Vagina (tissue), 2 donors: ENCODE data around the gene HCFC1. TPM values are rescaled to one million over a fixed set of nuclear protein-coding genes. Genes with fewer than 3 reads are reported as not detected.

Source experiments
- DNase-seq, 2 donors: peaks; one replicate each; pipeline ENCODE4 v3.0.0-alpha.2; 2017; ENCODE audit errors: extremely low spot score in 2 of 2
- H3K27ac ChIP-seq: fragments of 200-600 bp; sonication (generic); one replicate; pipeline ENCODE4 v1.5.1; 2019
- H3K27me3 ChIP-seq: fragments of 200-600 bp; sonication (generic); one replicate; pipeline ENCODE4 v1.5.1; 2019
- H3K36me3 ChIP-seq, 2 donors: fragments of 200-600 bp; sonication (generic); one replicate each; pipeline ENCODE4 v1.5.1; 2017 to 2019
- H3K4me1 ChIP-seq: fragments of 200-600 bp; sonication (generic); one replicate; pipeline ENCODE4 v1.5.1; 2019
- H3K4me3 ChIP-seq, 2 donors: fragments of 200-600 bp; sonication (generic); 1 replicate in 1 of 2; 2 replicates in 1 of 2; pipeline ENCODE4 v1.5.1; 2016 to 2019
- H3K9me3 ChIP-seq: fragments of 200-600 bp; sonication (generic); one replicate; pipeline ENCODE4 v1.5.1; 2019
- CTCF ChIP-seq, 3 experiments: fragments of 450-650 bp in 2 of 3; fragments of 200-600 bp in 1 of 3; sonication (generic) in 1 of 3; IDR thresholded peaks; one replicate each; pipeline ENCODE4 v1.5.1; 2017 to 2019; ENCODE audit warnings: antibody characterized with exemption in 3 of 3, mild to moderate bottlenecking in 2 of 3, moderate library complexity in 2 of 3
- POLR2A ChIP-seq, 2 donors: fragments of 450-650 bp; IDR thresholded peaks; one replicate each; pipeline ENCODE4 v1.6.1; 2017; ENCODE audit warnings: antibody characterized with exemption in 2 of 2, mild to moderate bottlenecking in 2 of 2, moderate library complexity in 2 of 2
- POLR2AphosphoS5 ChIP-seq, 2 donors: sonication (generic); formaldehyde crosslinking; IDR thresholded peaks; one replicate each; pipeline ENCODE4 v1.9.0; 2017; ENCODE audit warnings: antibody characterized with exemption in 2 of 2, mild to moderate bottlenecking in 2 of 2, low read depth in 1 of 2; ENCODE audit not compliant: insufficient read depth in 1 of 2
- intact Hi-C: fragments of 100-400 bp; cut with DNase I; formaldehyde crosslinking; loops from one replicate; pipeline ENCODE4 v1.15.1; 2023
- total RNA-seq: library from RNA; depleted of rRNA; stranded (reverse); fragments of >200 nt; gene quantifications from one replicate; pipeline ENCODE4 v1.2.3, GENCODE V29; 2016

The HCFC1 gene
- total RNA-seq, 1 donor from 2014 or later, result 38.8 TPM

- TF ChIP-seq POLR2A (IDR thresholded peaks at IDR 0.05) (no peak), POLR2AphosphoS5 (IDR thresholded peaks at IDR 0.05; ENCODE audit: insufficient read depth in 1 of 2, low read depth in 1 of 2) (no peak), CTCF (IDR thresholded peaks at IDR 0.05) (no peak)
- H3K36me3 ChIP-seq, result peaks cover 0 to 15% of the 10 kb centered on the region in 2 donors
- H3K4me1 ChIP-seq, result peaks cover 10% of the 10 kb centered on the region
- H3K9me3 ChIP-seq, result no peaks in the 10 kb centered on the region
- no peak overlapping the region for H3K27ac ChIP-seq
- DNase-seq, result no peak
- intact Hi-C loops, result no loop called here
- H3K27me3 ChIP-seq, result no peaks in the 10 kb centered on the region
- no peak overlapping the region for H3K4me3 ChIP-seq
Observed at GRCh38 chrX:154012336-154012991, 40.8 kb upstream of the HCFC1 start.

GRCh38 chrX:154011376-154012335, 40.0 kb upstream of the HCFC1 start:
- no peak for DNase-seq
- Histone ChIP-seq H3K9me3 (no peaks in the 10 kb centered on the region), H3K4me1 (peaks cover 10% of the 10 kb centered on the region), H3K4me3 (no peak overlapping the region), H3K27me3 (no peaks in the 10 kb centered on the region), H3K27ac (no peak overlapping the region), H3K36me3 (peaks cover 0 to 8% of the 10 kb centered on the region in 2 donors)
- TF ChIP-seq POLR2A (IDR thresholded peaks at IDR 0.05) (no peak), POLR2AphosphoS5 (IDR thresholded peaks at IDR 0.05; ENCODE audit: insufficient read depth in 1 of 2, low read depth in 1 of 2) (no peak), CTCF (IDR thresholded peaks at IDR 0.05) (no peak)
- intact Hi-C loops, result no loop called here

GRCh38 chrX:154010330-154011087, 38.9 kb upstream of the HCFC1 start:
- Histone ChIP-seq H3K4me1 (peaks cover 10% of the 10 kb centered on the region), H3K27me3 (no peaks in the 10 kb centered on the region), H3K36me3 (no peaks in the 10 kb centered on the region), H3K9me3 (no peaks in the 10 kb centered on the region), H3K27ac (no peak overlapping the region), H3K4me3 (no peak overlapping the region)
- no peak for TF ChIP-seq POLR2AphosphoS5 (IDR thresholded peaks at IDR 0.05; ENCODE audit: insufficient read depth in 1 of 2, low read depth in 1 of 2)
- no peak for TF ChIP-seq POLR2A (IDR thresholded peaks at IDR 0.05)
- TF ChIP-seq CTCF (IDR thresholded peaks at IDR 0.05), result no peak
- intact Hi-C loops, result no loop called here
- DNase-seq, result no peak

- Histone ChIP-seq H3K36me3 (no peaks in the 10 kb centered on the region), H3K27ac (no peak overlapping the region), H3K27me3 (no peaks in the 10 kb centered on the region), H3K4me3 (no peak overlapping the region), H3K9me3 (no peaks in the 10 kb centered on the region), H3K4me1 (peaks cover 5% of the 10 kb centered on the region)
- no peak for DNase-seq
- TF ChIP-seq CTCF (IDR thresholded peaks at IDR 0.05), result no peak
- TF ChIP-seq POLR2A (IDR thresholded peaks at IDR 0.05), result no peak
- no peak for TF ChIP-seq POLR2AphosphoS5 (IDR thresholded peaks at IDR 0.05; ENCODE audit: insufficient read depth in 1 of 2, low read depth in 1 of 2)
- intact Hi-C loops, result no loop called here
Observed at GRCh38 chrX:154008521-154008920, 36.9 kb upstream of the HCFC1 start.
